ENCODE data around the gene IRS2. TPM values are rescaled to one million over a fixed set of nuclear protein-coding genes. Genes with fewer than 3 reads are reported as not detected.

The IRS2 gene
- total RNA-seq, 2 experiments from 2014 or later = 0.63 to 2.7 TPM

GRCh38 chr13:109779074-109779473 lies 7.3 kb downstream of the IRS2 start:
- TF ChIP-seq CTCF (conservative IDR thresholded peaks at IDR 0.05; ENCODE audit: low read length) = no peak
- no peak for TF ChIP-seq EZH2phosphoT487 (IDR thresholded peaks at IDR 0.05; ENCODE audit: borderline replicate concordance, low read depth, low read length)
- Histone ChIP-seq H3K4me2 (ENCODE audit: low read length) (peak overlapping the region; percentile 39), H3K9me2 (ENCODE audit: insufficient read depth, low read length) (no peaks in the 10 kb centered on the region), H3K4me3 (ENCODE audit: low read depth, low read length, poor library complexity, severe bottlenecking) (no peak overlapping the region), H4K20me1 (ENCODE audit: insufficient read depth, low read length) (no peaks in the 10 kb centered on the region), H3K36me3 (ENCODE audit: insufficient read depth, low read length) (no peaks in the 10 kb centered on the region), H3K27ac (ENCODE audit: low read depth, low read length, poor library complexity, severe bottlenecking) (no peak overlapping the region), H2AFZ (ENCODE audit: low read length) (no peak overlapping the region), H3K9me3 (ENCODE audit: low read length) (no peaks in the 10 kb centered on the region), H3K4me1 (ENCODE audit: insufficient read depth, low read length, poor library complexity, severe bottlenecking) (peaks cover 5% of the 10 kb centered on the region), H3K79me2 (ENCODE audit: insufficient read depth, low read depth, low read length) (no peaks in the 10 kb centered on the region)
- intact Hi-C loops (cut with micrococcal nuclease; ENCODE audit: unreplicated experiment) = no loop called here
- CTCF ChIA-PET (ENCODE audit: unreplicated experiment) = no interaction called here
- BruUV-seq (replicated peaks) = no TSS peak
- POLR2A ChIA-PET = no interaction called here
- DNase-seq (ENCODE audit: low spot score) = peak; percentile 25

GRCh38 chr13:109778102-109778542 lies 8.3 kb downstream of the IRS2 start:
- Histone ChIP-seq H4K20me1 (ENCODE audit: insufficient read depth, low read length) (no peaks in the 10 kb centered on the region), H3K4me3 (ENCODE audit: low read depth, low read length, poor library complexity, severe bottlenecking) (no peak overlapping the region), H3K4me1 (ENCODE audit: insufficient read depth, low read length, poor library complexity, severe bottlenecking) (peaks cover 5% of the 10 kb centered on the region), H3K9me2 (ENCODE audit: insufficient read depth, low read length) (no peaks in the 10 kb centered on the region), H3K27ac (ENCODE audit: low read depth, low read length, poor library complexity, severe bottlenecking) (no peak overlapping the region), H2AFZ (ENCODE audit: low read length) (no peak overlapping the region), H3K36me3 (ENCODE audit: insufficient read depth, low read length) (no peaks in the 10 kb centered on the region), H3K79me2 (ENCODE audit: insufficient read depth, low read depth, low read length) (no peaks in the 10 kb centered on the region), H3K9me3 (ENCODE audit: low read length) (no peaks in the 10 kb centered on the region), H3K4me2 (ENCODE audit: low read length) (no peak overlapping the region)
- POLR2A ChIA-PET = no interaction called here
- BruUV-seq (replicated peaks) = no TSS peak
- intact Hi-C loops (cut with micrococcal nuclease; ENCODE audit: unreplicated experiment) = no loop called here
- DNase-seq (ENCODE audit: low spot score) = no peak
- TF ChIP-seq EZH2phosphoT487 (IDR thresholded peaks at IDR 0.05; ENCODE audit: borderline replicate concordance, low read depth, low read length) = no peak
- TF ChIP-seq CTCF (conservative IDR thresholded peaks at IDR 0.05; ENCODE audit: low read length) = no peak
- CTCF ChIA-PET (ENCODE audit: unreplicated experiment) = no interaction called here

- no peaks in the 10 kb centered on the region for H3K9me3 ChIP-seq (ENCODE audit: low read length)
- no peaks in the 10 kb centered on the region for H3K36me3 ChIP-seq (ENCODE audit: insufficient read depth, low read length)
- no peak overlapping the region for H2AFZ ChIP-seq (ENCODE audit: low read length)
- no peaks in the 10 kb centered on the region for H3K79me2 ChIP-seq (ENCODE audit: insufficient read depth, low read depth, low read length)
- no peaks in the 10 kb centered on the region for H4K20me1 ChIP-seq (ENCODE audit: insufficient read depth, low read length)
- no peak overlapping the region for H3K4me3 ChIP-seq (ENCODE audit: low read depth, low read length, poor library complexity, severe bottlenecking)
- BruUV-seq (replicated peaks) = no TSS peak
- no peak overlapping the region for H3K27ac ChIP-seq (ENCODE audit: low read depth, low read length, poor library complexity, severe bottlenecking)
- no peaks in the 10 kb centered on the region for H3K9me2 ChIP-seq (ENCODE audit: insufficient read depth, low read length)
- no peak overlapping the region for H3K4me2 ChIP-seq (ENCODE audit: low read length)
- POLR2A ChIA-PET = no interaction called here
- DNase-seq (ENCODE audit: low spot score) = no peak
- CTCF ChIA-PET (ENCODE audit: unreplicated experiment) = no interaction called here
- intact Hi-C loops (cut with micrococcal nuclease; ENCODE audit: unreplicated experiment) = no loop called here
- TF ChIP-seq EZH2phosphoT487 (IDR thresholded peaks at IDR 0.05; ENCODE audit: borderline replicate concordance, low read depth, low read length) (no peak), CTCF (conservative IDR thresholded peaks at IDR 0.05; ENCODE audit: low read length) (no peak)
- H3K4me1 ChIP-seq (ENCODE audit: insufficient read depth, low read length, poor library complexity, severe bottlenecking) = peaks cover 5% of the 10 kb centered on the region
These were observed 9.8 kb downstream of the IRS2 start for GRCh38 chr13:109776575-109776974.

Data from OCI-LY7 (cell line).